Cerebellar nuclear complex (tissue), 1 donor: ENCODE results near the gene CMSS1.

Experiments
- DNase-seq, 2 experiments: peaks; one replicate each; lab custom pipeline; 2025; lab: John Stamatoyannopoulos, UW

The CMSS1 gene

GRCh38 chr3:99960123-99960878 lies 142.6 kb downstream of the CMSS1 start:
- DNase-seq: no peak

- DNase-seq: no peak
These were observed 143.3 kb downstream of the CMSS1 start for GRCh38 chr3:99960941-99961340.

GRCh38 chr3:99961756-99962515 lies 144.3 kb downstream of the CMSS1 start:
- DNase-seq: no peak

GRCh38 chr3:99962703-99963102 lies 145.0 kb downstream of the CMSS1 start:
- no peak for DNase-seq

GRCh38 chr3:99965077-99965476 lies 147.4 kb downstream of the CMSS1 start:
- no peak for DNase-seq

- DNase-seq: no peak
These were observed 148.2 kb downstream of the CMSS1 start for GRCh38 chr3:99965681-99966408.

GRCh38 chr3:99966662-99967416 lies 149.2 kb downstream of the CMSS1 start:
- DNase-seq: no peak

GRCh38 chr3:99967796-99968195 lies 150.1 kb downstream of the CMSS1 start:
- no peak for DNase-seq

GRCh38 chr3:99969136-99969535 lies 151.5 kb downstream of the CMSS1 start:
- no peak for DNase-seq

GRCh38 chr3:99970198-99970597 lies 152.5 kb downstream of the CMSS1 start:
- DNase-seq: no peak

GRCh38 chr3:99971761-99972160 lies 154.1 kb downstream of the CMSS1 start:
- no peak for DNase-seq

- no peak for DNase-seq
These were observed 154.9 kb downstream of the CMSS1 start for GRCh38 chr3:99972380-99973104.

- DNase-seq: no peak
These were observed 157.3 kb downstream of the CMSS1 start for GRCh38 chr3:99974989-99975388.

GRCh38 chr3:99976584-99976983 lies 158.9 kb downstream of the CMSS1 start:
- DNase-seq: no peak

GRCh38 chr3:99978221-99978620 lies 160.6 kb downstream of the CMSS1 start:
- DNase-seq: no peak

- DNase-seq: no peak
These were observed 162.9 kb downstream of the CMSS1 start for GRCh38 chr3:99980606-99981005.

GRCh38 chr3:99981138-99981537 lies 163.5 kb downstream of the CMSS1 start:
- DNase-seq: no peak

- DNase-seq: no peak
These were observed 165.0 kb downstream of the CMSS1 start for GRCh38 chr3:99982650-99983049.

- DNase-seq: no peak
These were observed 166.5 kb downstream of the CMSS1 start for GRCh38 chr3:99984139-99984538.

- no peak for DNase-seq
These were observed 167.0 kb downstream of the CMSS1 start for GRCh38 chr3:99984668-99985067.

- no peak for DNase-seq
These were observed 172.5 kb downstream of the CMSS1 start for GRCh38 chr3:99990179-99990578.
